ENCODE data around the gene DQX1. TPM values are rescaled to one million over a fixed set of nuclear protein-coding genes. Genes with fewer than 3 reads are reported as not detected.

Gene DQX1
- total RNA-seq, 1 donor from 2014 or later: not detected

DNA sequence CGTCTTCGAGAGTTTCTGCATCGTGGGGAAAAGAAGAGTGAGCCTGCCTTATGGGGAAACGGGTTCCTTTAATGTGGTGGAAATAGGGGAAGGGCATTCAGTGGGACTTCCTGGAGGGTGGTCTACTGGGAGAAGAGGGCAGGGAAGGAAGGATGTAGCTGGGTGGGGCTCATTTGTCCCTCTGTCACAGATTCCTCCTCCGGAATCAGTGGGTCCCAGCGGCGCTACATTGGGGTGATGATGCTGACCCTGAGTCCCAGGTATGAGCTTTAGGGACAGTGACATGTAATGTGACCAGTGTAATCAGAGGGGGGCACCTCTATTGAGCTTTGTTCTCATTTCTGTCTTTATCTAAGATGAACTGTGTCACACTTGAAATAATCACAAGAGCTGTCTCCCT is 5.6 kb upstream of the DQX1 start:
- TF ChIP-seq, protein P1, sequence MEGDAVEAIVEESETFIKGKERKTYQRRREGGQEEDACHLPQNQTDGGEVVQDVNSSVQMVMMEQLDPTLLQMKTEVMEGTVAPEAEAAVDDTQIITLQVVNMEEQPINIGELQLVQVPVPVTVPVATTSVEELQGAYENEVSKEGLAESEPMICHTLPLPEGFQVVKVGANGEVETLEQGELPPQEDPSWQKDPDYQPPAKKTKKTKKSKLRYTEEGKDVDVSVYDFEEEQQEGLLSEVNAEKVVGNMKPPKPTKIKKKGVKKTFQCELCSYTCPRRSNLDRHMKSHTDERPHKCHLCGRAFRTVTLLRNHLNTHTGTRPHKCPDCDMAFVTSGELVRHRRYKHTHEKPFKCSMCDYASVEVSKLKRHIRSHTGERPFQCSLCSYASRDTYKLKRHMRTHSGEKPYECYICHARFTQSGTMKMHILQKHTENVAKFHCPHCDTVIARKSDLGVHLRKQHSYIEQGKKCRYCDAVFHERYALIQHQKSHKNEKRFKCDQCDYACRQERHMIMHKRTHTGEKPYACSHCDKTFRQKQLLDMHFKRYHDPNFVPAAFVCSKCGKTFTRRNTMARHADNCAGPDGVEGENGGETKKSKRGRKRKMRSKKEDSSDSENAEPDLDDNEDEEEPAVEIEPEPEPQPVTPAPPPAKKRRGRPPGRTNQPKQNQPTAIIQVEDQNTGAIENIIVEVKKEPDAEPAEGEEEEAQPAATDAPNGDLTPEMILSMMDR (IDR thresholded peaks at IDR 0.05; ENCODE audit: insufficient read depth, low read length, poor library complexity, severe bottlenecking): no peak
- no peak for DNase-seq (ENCODE audit: low read depth)
- Histone ChIP-seq H3K36me3 (ENCODE audit: control insufficient read depth, insufficient read depth, low read length) (peaks cover 3% of the 10 kb centered on the region), H3K4me3 (ENCODE audit: low read depth, low read length) (no peak overlapping the region), H3K27me3 (ENCODE audit: control insufficient read depth, insufficient read depth, low read length) (no peaks in the 10 kb centered on the region)

DNA sequence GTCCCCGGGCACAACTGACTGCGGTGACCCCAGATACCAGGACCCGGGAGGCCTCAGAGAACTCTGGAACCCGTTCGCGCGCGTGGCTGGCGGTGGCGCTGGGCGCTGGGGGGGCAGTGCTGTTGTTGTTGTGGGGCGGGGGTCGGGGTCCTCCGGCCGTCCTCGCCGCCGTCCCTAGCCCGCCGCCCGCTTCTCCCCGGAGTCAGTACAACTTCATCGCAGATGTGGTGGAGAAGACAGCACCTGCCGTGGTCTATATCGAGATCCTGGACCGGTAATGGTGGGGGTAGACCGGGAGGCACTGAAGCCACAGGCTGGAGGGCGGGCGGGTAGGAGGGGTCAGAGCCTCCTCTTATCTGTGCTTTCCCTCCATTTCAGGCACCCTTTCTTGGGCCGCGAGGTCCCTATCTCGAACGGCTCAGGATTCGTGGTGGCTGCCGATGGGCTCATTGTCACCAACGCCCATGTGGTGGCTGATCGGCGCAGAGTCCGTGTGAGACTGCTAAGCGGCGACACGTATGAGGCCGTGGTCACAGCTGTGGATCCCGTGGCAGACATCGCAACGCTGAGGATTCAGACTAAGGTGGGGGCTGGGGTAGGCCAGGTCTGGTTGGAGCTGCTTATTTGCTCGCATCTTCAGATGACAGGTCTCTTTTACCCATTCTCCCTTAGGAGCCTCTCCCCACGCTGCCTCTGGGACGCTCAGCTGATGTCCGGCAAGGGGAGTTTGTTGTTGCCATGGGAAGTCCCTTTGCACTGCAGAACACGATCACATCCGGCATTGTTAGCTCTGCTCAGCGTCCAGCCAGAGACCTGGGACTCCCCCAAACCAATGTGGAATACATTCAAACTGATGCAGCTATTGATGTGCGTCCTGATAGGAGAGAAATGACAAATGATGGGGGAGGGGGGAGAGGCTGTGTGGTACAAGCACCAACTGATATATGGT is 4.5 kb upstream of the DQX1 start:
- TF ChIP-seq, protein P1 (IDR thresholded peaks at IDR 0.05; ENCODE audit: insufficient read depth, low read length, poor library complexity, severe bottlenecking): no peak
- Histone ChIP-seq H3K4me3 (ENCODE audit: low read depth, low read length) (peak overlapping the region; percentile 62), H3K36me3 (ENCODE audit: control insufficient read depth, insufficient read depth, low read length) (peaks cover 4% of the 10 kb centered on the region), H3K27me3 (ENCODE audit: control insufficient read depth, insufficient read depth, low read length) (no peaks in the 10 kb centered on the region)
- DNase-seq (ENCODE audit: low read depth): no peak

DNA sequence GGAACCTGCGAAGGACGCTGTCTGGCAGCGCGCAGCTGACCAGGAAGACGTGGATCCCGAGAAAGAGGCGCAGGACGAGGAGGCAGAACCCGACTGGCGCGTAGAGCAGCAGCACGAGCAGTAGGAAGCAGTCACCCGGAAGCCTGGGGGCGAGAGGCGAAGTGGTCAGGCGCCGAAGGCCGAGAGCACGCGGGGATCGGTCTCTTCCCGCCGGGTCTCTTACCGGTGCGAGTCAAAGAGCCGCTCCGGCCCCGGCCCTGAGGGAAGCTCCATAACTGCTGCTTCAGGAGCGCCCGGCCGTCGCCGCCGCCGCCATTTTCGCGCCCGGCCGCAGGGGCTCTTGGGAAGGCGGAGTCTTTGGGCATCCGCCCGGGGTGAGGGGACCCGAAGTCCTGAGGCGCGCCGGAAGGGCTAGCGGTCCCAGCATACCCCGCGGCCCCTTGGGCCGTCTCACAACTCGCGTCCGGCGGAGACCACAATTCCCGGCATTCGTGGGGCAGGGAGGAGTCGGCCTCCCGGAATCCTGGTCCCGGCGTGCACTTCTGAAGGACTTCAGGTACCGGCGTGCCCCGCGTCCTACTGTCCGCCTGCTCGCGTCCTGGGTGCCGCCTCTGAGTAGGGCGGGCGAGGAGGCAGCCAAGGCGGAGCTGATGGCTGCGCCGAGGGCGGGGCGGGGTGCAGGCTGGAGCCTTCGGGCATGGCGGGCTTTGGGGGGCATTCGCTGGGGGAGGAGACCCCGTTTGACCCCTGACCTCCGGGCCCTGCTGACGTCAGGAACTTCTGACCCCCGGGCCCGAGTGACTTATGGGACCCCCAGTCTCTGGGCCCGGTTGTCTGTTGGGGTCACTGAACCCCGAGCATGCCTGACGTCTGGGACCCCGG is 3.6 kb upstream of the DQX1 start, which contains the start of the genes AUP1 and HTRA2:
AUP1 (minus strand) TSS at position 350 of the 882 bp plus-strand sequence; CDS start at position 273, 77 bp downstream.
HTRA2 (plus strand) TSS at position 577 of the 882 bp plus-strand sequence; CDS start at position 651, 74 bp downstream.
- Histone ChIP-seq H3K4me3 (ENCODE audit: low read depth, low read length) (peak within 1 kb of the TSS; percentile 62), H3K36me3 (ENCODE audit: control insufficient read depth, insufficient read depth, low read length) (peaks cover 4% of the 10 kb centered on the region), H3K27me3 (ENCODE audit: control insufficient read depth, insufficient read depth, low read length) (no peaks in the 10 kb centered on the region)
- TF ChIP-seq, protein P1 (IDR thresholded peaks at IDR 0.05; ENCODE audit: insufficient read depth, low read length, poor library complexity, severe bottlenecking): no peak
- DNase-seq (ENCODE audit: low read depth): peak; percentile 97

DNA sequence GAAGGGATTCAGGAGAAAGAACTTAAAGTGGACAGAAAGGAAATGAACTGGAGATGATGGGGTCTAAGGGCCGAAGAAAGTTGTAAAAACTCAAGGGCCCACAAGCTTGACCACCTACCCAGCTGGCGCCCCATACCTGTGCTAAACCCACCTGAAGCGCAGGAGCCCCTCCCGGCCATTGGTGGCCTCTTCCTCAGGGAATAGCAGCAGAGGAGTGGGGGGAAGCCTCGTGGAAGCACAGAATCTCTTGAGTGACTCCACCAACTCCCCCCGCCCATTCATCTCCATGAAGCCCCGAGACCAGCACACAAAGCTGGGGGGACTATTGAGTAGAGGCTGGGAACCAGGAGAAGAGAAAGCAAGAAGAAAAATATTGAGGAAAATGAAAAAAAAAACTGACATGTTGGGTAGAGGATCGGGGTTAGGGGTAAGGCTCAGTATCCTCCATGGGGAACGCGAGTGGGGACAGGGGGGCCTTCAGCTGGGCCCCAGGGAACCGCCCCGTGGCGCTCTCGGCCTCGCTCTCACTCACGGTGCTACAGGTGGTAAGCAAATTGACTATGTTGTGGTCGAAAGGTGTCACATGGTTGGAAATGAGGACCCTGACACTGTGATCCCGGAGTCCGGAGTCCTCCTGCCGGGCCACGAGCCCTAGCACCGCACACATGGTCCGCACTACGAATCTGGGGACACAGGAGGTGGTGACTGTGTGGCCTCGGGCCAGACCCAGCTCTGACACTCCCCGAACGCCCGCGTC is 2.7 kb upstream of the DQX1 start:
- H3K27me3 ChIP-seq (ENCODE audit: control insufficient read depth, insufficient read depth, low read length): no peaks in the 10 kb centered on the region
- peak overlapping the region; percentile 62 for H3K4me3 ChIP-seq (ENCODE audit: low read depth, low read length)
- peaks cover 4% of the 10 kb centered on the region for H3K36me3 ChIP-seq (ENCODE audit: control insufficient read depth, insufficient read depth, low read length)
- DNase-seq (ENCODE audit: low read depth): no peak
- TF ChIP-seq, protein P1 (IDR thresholded peaks at IDR 0.05; ENCODE audit: insufficient read depth, low read length, poor library complexity, severe bottlenecking): peak; percentile 3

DNA sequence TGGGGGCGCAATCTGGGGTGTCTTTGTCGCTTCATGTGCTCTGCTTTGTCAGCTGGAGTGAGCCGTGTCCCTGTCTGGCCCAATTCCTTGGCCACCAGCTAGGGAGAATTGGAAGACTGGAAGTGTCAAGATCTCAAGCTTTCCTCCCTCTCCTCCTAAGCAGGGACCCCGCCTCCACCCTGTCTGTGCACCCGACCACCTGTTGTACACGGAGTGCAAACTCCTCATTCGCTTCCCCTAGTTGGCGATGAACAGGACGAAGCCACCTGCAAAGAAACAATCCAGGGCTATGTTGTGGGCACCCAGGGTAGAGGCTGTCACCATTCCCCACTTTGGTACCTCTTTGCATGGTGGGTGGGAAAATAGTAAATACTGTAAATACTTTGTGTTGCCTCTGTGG is 1.7 kb upstream of the DQX1 start:
- no peak for DNase-seq (ENCODE audit: low read depth)
- Histone ChIP-seq H3K36me3 (ENCODE audit: control insufficient read depth, insufficient read depth, low read length) (peaks cover 4% of the 10 kb centered on the region), H3K27me3 (ENCODE audit: control insufficient read depth, insufficient read depth, low read length) (no peaks in the 10 kb centered on the region), H3K4me3 (ENCODE audit: low read depth, low read length) (no peak overlapping the region)
- TF ChIP-seq, protein P1 (IDR thresholded peaks at IDR 0.05; ENCODE audit: insufficient read depth, low read length, poor library complexity, severe bottlenecking): no peak
